ENCODE data around the gene CD4.
A peak's percentile ranks its signal among the peaks of the same experiment; 100 is the strongest.

CD4 gene

DNA sequence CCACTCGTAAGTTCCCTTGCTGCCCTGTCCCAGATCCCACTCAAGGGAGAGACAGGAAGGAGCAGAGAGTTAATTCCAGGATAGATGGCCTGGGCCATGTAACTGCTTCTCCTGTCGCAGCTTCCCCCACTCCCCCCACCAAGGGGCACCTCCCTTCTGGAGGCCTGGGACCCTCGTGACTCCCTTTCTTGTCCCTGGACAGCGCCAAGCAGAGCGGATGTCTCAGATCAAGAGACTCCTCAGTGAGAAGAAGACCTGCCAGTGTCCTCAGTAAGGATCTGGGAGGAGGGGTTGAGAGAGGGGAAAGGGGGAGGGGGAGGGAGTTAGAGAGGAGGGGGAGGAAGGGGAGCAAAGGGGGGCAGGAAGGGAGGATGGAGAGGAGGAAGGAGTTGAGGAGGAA, 29.3 kb downstream of the CD4 start:
- H3K27me3 ChIP-seq = peaks cover 78% of the 10 kb centered on the region
- no peaks in the 10 kb centered on the region for H3K36me3 ChIP-seq
- no peak overlapping the region for H3K4me2 ChIP-seq
- H3K4me3 ChIP-seq = no peak overlapping the region
- peaks cover 15% of the 10 kb centered on the region; the same call in 1 of the 2 replicates for H4K20me1 ChIP-seq
- no peak overlapping the region for H3K27ac ChIP-seq
- no peak for TF ChIP-seq Cebpa-rat (IDR thresholded peaks at IDR 0.05)
- H3K4me1 ChIP-seq = peaks cover 20% of the 10 kb centered on the region
- H3K9me3 ChIP-seq = no peaks in the 10 kb centered on the region
- H3K9ac ChIP-seq = no peak overlapping the region

DNA sequence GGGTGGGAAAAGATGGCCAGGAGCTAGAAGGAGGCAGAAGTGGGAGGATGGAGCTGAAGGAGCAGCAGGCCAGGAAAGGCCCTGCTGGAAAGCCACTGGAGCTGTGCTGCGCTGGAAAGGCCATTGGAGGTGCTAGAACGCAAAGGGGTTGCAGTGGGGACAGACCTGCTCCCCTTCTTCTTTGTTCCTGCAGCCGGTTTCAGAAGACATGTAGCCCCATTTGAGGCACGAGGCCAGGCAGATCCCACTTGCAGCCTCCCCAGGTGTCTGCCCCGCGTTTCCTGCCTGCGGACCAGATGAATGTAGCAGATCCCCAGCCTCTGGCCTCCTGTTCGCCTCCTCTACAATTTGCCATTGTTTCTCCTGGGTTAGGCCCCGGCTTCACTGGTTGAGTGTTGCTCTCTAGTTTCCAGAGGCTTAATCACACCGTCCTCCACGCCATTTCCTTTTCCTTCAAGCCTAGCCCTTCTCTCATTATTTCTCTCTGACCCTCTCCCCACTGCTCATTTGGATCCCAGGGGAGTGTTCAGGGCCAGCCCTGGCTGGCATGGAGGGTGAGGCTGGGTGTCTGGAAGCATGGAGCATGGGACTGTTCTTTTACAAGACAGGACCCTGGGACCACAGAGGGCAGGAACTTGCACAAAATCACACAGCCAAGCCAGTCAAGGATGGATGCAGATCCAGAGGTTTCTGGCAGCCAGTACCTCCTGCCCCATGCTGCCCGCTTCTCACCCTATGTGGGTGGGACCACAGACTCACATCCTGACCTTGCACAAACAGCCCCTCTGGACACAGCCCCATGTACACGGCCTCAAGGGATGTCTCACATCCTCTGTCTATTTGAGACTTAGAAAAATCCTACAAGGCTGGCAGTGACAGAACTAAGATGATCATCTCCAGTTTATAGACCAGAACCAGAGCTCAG, 30.0 kb downstream of the CD4 start:
- Histone ChIP-seq H3K4me1 (peaks cover 17% of the 10 kb centered on the region), H3K36me3 (no peaks in the 10 kb centered on the region), H3K4me2 (no peak overlapping the region)

DNA sequence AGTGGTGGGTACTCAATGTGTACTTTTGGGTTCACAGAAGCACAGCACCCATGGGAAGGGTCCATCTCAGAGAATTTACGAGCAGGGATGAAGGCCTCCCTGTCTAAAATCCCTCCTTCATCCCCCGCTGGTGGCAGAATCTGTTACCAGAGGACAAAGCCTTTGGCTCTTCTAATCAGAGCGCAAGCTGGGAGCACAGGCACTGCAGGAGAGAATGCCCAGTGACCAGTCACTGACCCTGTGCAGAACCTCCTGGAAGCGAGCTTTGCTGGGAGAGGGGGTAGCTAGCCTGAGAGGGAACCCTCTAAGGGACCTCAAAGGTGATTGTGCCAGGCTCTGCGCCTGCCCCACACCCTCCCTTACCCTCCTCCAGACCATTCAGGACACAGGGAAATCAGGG, 30.8 kb downstream of the CD4 start:
- peaks cover 78% of the 10 kb centered on the region for H3K27me3 ChIP-seq

More for the DNA sequence above, 30.0 kb downstream of the CD4 start:
- TF ChIP-seq Cebpa-rat (IDR thresholded peaks at IDR 0.05) = no peak
- H3K9me3 ChIP-seq = no peaks in the 10 kb centered on the region
- H4K20me1 ChIP-seq = peaks cover 15% of the 10 kb centered on the region; the same call in 1 of the 2 replicates
- no peak overlapping the region for H3K9ac ChIP-seq
- H3K4me3 ChIP-seq = no peak overlapping the region
- peaks cover 78% of the 10 kb centered on the region for H3K27me3 ChIP-seq
- no peak overlapping the region for H3K27ac ChIP-seq

DNA sequence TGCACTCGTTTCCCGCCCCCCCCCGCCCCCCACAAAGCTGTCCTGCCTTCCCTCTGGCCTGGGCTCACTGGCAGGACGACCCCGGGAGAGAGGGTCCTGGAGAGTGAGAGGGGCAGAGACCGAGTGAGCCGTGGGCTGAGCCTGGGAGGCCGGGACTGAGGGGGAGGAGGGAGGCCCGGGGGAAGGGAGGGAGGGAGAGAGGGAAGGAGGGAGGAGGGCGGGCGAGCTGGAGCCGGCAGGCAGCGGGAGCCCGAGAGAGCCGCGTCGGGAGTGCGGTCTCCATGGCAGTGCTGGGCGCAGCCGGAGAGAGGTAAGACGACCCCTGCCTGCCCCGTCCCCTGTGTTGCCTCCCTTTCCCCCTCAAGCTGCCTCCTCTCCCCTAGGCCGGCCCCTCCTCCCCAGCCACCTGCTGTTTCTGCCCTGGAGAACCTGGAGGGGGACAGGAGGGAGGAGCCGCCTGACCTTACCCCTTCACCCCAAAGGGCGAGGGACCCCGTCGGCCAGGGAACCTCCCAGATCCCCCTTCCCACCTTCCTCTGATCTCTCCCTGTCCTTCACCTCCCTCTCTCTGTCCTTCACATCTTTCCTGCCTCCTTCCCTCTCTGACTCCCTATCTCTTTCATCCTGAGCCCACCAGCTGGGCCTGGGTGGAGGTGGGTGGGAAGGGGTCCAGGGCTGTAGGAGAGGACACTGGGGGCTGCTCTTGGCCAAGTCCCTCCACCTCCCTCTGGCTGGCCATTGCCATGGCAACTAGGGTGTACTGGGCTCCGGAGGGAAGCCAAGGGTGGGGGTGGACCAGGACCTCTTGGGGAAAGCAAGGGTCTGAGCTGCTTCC, 32.5 kb downstream of the CD4 start, which contains the start of gene GPR162:
GPR162 (plus strand) TSS at position 231 of the 835 bp plus-strand sequence. CDS start 2,078 bp downstream, outside the sequence.
- peak within 1 kb of the TSS; percentile 18; the same call in 1 of the 2 replicates for H3K4me3 ChIP-seq
- no peaks in the 10 kb centered on the region for H3K9me3 ChIP-seq
- no peak within 1 kb of the TSS for H3K27ac ChIP-seq
- no peak within 1 kb of the TSS for H3K9ac ChIP-seq
- peaks cover 39% of the 10 kb centered on the region for H4K20me1 ChIP-seq
- H3K4me2 ChIP-seq = peak within 1 kb of the TSS; percentile 43; the same call in 1 of the 2 replicates
- peaks cover 87% of the 10 kb centered on the region for H3K27me3 ChIP-seq
- peaks cover 14% of the 10 kb centered on the region for H3K4me1 ChIP-seq
- H3K36me3 ChIP-seq = no peaks in the 10 kb centered on the region
- TF ChIP-seq Cebpa-rat (IDR thresholded peaks at IDR 0.05) = no peak

More for the DNA sequence above, 30.8 kb downstream of the CD4 start:
- Histone ChIP-seq H3K36me3 (no peaks in the 10 kb centered on the region), H3K4me2 (no peak overlapping the region), H4K20me1 (peaks cover 22% of the 10 kb centered on the region; the same call in 1 of the 2 replicates), H3K9ac (no peak overlapping the region), H3K9me3 (no peaks in the 10 kb centered on the region), H3K4me3 (no peak overlapping the region), H3K4me1 (peaks cover 11% of the 10 kb centered on the region; the same call in 1 of the 2 replicates), H3K27ac (no peak overlapping the region)
- TF ChIP-seq Cebpa-rat (IDR thresholded peaks at IDR 0.05) = no peak

DNA sequence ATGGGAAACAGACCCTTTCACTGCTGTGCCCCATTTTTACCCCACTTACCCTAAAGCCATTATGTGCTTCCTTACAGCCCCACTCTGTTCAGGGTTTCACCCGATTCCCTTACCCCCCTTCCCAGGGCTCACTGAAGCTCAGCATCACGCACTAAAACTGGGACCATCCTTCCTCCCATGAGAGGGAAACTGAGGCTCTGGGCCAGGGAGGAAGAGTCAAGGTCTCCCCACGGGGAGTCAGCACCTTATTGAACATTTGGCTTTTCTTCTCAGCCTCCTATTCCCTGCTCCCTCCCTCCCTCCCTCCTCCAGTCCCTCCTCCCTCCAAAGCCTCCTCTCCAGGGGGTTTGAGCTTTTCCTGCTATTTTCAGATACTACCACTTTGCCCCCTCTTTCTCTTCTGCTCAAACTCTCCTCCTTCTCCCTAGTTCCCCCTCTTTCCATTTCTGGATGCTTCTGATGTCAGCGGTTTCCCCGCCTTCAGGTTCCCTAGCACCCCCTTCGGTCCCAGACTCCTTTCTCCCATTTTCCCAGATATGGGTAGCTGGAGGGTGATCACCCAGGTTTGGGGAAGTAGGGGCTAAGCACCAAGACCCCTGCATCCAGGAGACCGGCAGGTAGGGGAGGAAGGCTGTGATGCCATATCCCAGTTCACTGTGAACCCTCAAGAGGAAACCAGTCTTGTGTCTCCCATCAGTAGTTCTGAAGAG, 33.3 kb downstream of the CD4 start:
- no peak overlapping the region for H3K27ac ChIP-seq
- no peaks in the 10 kb centered on the region for H3K36me3 ChIP-seq
- no peak for TF ChIP-seq Cebpa-rat (IDR thresholded peaks at IDR 0.05)
- no peak overlapping the region for H3K9ac ChIP-seq
- peaks cover 46% of the 10 kb centered on the region for H4K20me1 ChIP-seq
- H3K27me3 ChIP-seq = peaks cover 95% of the 10 kb centered on the region
- H3K4me3 ChIP-seq = peak overlapping the region; percentile 18; the same call in 1 of the 2 replicates
- peaks cover 22% of the 10 kb centered on the region for H3K4me1 ChIP-seq
- H3K9me3 ChIP-seq = no peaks in the 10 kb centered on the region
- H3K4me2 ChIP-seq = no peak overlapping the region

DNA sequence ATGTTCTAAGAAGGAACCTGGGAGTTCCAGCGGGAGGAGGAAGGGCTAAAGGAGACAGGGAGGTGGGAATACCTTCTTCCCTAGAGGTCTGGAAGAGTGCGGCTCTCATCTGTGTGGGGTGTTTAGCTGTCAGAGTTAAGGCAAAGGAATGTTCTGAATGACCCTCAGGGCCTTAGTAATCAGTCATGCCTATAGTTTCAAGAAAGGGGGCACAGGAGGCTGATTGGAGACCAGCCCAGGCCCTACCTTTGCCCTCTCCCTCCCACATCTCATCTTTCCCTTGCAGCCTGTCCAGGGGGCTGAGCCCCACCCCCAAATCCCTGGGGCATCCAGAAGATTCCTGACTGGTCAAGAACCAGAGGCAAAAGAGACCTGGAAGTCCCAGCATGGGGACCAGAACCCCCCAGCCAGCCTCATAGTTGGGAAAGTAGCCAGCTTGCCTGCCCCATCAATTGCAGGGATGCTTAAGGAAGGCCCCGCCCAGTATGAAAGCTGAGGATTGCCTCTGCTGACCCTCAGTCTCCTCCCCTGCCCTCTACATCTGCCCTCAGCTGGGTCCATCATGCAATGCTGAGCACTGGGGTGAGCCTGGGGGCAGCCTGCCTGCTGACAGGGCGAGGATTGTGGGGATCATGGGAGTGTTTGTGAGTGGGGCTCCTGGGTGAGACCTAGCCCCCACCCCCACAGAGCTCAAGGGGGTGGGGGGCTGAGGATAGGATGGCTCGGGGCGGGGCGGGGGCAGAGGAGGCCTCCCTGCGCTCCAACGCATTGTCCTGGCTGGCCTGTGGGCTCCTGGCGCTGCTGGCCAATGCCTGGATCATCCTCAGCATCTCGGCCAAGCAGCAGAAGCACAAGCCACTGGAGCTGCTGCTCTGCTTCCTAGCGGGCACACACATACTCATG, 34.1 kb downstream of the CD4 start:
- no peak overlapping the region for H3K4me2 ChIP-seq
- peaks cover 97% of the 10 kb centered on the region for H3K27me3 ChIP-seq
- H3K4me3 ChIP-seq = no peak overlapping the region
- no peak for TF ChIP-seq Cebpa-rat (IDR thresholded peaks at IDR 0.05)
- H3K36me3 ChIP-seq = no peaks in the 10 kb centered on the region
- peaks cover 48% of the 10 kb centered on the region for H4K20me1 ChIP-seq
- H3K9me3 ChIP-seq = no peaks in the 10 kb centered on the region
- H3K4me1 ChIP-seq = peaks cover 28% of the 10 kb centered on the region
- H3K27ac ChIP-seq = no peak overlapping the region
- H3K9ac ChIP-seq = no peak overlapping the region

DNA sequence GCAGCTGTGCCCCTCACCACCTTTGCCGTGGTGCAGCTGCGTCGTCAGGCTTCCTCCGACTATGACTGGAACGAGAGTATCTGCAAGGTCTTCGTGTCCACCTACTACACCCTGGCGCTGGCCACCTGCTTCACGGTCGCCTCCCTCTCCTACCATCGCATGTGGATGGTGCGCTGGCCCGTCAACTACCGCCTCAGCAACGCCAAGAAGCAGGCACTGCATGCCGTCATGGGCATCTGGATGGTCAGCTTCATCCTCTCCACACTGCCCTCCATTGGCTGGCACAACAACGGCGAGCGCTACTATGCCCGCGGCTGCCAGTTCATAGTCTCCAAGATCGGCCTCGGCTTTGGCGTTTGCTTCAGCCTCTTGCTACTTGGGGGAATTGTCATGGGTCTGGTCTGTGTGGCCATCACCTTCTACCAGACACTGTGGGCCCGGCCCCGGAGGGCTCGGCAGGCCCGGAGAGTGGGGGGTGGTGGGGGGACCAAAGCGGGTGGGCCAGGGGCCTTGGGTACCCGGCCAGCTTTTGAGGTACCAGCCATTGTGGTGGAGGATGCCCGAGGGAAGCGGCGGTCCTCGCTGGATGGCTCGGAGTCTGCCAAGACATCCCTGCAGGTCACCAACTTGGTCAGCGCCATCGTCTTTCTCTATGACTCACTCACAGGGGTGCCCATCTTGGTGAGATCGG, 34.9 kb downstream of the CD4 start:
- no peak overlapping the region for H3K4me3 ChIP-seq
- H3K4me1 ChIP-seq = peaks cover 36% of the 10 kb centered on the region
- H3K27me3 ChIP-seq = peaks cover 99% of the 10 kb centered on the region
- H3K27ac ChIP-seq = no peak overlapping the region
- H4K20me1 ChIP-seq = peaks cover 56% of the 10 kb centered on the region
- H3K9ac ChIP-seq = no peak overlapping the region
- no peak for TF ChIP-seq Cebpa-rat (IDR thresholded peaks at IDR 0.05)
- no peak overlapping the region for H3K4me2 ChIP-seq
- no peaks in the 10 kb centered on the region for H3K9me3 ChIP-seq
- no peaks in the 10 kb centered on the region for H3K36me3 ChIP-seq

DNA sequence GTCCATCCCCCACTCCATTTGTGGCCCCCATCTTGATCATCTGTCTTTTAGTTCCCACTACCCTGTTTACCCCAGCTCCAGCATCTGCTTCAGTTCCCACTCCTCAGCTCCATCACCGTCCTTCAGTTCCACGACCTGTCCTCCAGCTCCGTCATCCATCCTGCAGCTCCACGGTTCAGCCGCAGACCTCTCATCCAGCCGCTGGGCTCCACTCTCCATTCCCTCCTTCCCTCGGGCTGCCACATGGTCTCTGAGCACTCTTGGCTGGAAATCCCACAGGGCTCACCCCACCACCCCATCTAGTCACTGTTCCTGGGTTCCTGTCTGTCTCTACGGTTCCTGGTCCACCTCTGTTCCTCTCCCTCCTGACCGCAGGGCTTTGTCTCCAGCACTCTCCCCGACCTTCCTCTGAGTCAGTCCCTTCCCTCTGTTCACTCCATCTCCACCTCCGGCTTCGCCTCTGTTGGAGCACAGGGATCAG, 35.6 kb downstream of the CD4 start:
- Histone ChIP-seq H4K20me1 (peaks cover 63% of the 10 kb centered on the region), H3K27ac (no peak overlapping the region), H3K4me2 (no peak overlapping the region), H3K4me3 (no peak overlapping the region), H3K9ac (no peak overlapping the region), H3K27me3 (peaks cover 99% of the 10 kb centered on the region), H3K9me3 (no peaks in the 10 kb centered on the region), H3K36me3 (no peaks in the 10 kb centered on the region), H3K4me1 (peaks cover 40% of the 10 kb centered on the region)
- TF ChIP-seq Cebpa-rat (IDR thresholded peaks at IDR 0.05) = no peak
